Heart left ventricle (tissue), 16 donors: ENCODE measurements around the gene DOCK2. TPM values are rescaled to one million over a fixed set of nuclear protein-coding genes. Genes with fewer than 3 reads are reported as not detected.

ENCODE experiments used
- ATAC-seq, 4 donors: fragments of 200-7000 bp; cut with Tn5 transposase; one replicate each; pipeline ENCODE4 v1.9.1; 2020 to 2022; ENCODE audit warnings: moderate library complexity in 4 of 4, mild to moderate bottlenecking in 3 of 4, moderate number of reproducible peaks in 1 of 4
- DNase-seq, 5 donors: peaks; one replicate each; pipeline ENCODE4 v3.0.0-alpha.2; 2020
- H3K27ac ChIP-seq, 12 donors: fragments of 200-600 bp; sonication (generic) in 4 of 12; one replicate each; pipeline versions ENCODE4 v1.5.0 to v1.8.0; 2016 to 2022; ENCODE audit warnings: mild to moderate bottlenecking in 2 of 12
- H3K27me3 ChIP-seq, 9 donors: fragments of 200-600 bp; sonication (generic) in 2 of 9; one replicate each; pipeline versions ENCODE4 v1.5.1 to v1.8.0; 2016 to 2022; ENCODE audit warnings: mild to moderate bottlenecking in 3 of 9
- H3K36me3 ChIP-seq, 9 donors: fragments of 200-600 bp; sonication (generic) in 2 of 9; one replicate each; pipeline versions ENCODE4 v1.5.0 to v1.8.0; 2018 to 2022; ENCODE audit warnings: mild to moderate bottlenecking in 2 of 9
- H3K4me1 ChIP-seq, 12 donors: fragments of 200-600 bp; sonication (generic) in 4 of 12; one replicate each; pipeline versions ENCODE4 v1.5.0 to v1.8.0; 2016 to 2022; ENCODE audit warnings: mild to moderate bottlenecking in 3 of 12
- H3K4me3 ChIP-seq, 12 donors: fragments of 200-600 bp; sonication (generic) in 4 of 12; one replicate each; pipeline versions ENCODE4 v1.5.0 to v1.8.0; 2017 to 2022; ENCODE audit warnings: mild to moderate bottlenecking in 9 of 12, moderate library complexity in 4 of 12
- H3K9me3 ChIP-seq, 12 donors: fragments of 200-600 bp; sonication (generic) in 4 of 12; one replicate each; pipeline versions ENCODE4 v1.5.0 to v1.8.0; 2016 to 2022; ENCODE audit warnings: mild to moderate bottlenecking in 1 of 12
- CTCF ChIP-seq, 12 donors: fragments of 200-600 bp; sonication (generic) in 4 of 12; IDR thresholded peaks; one replicate each; pipeline versions ENCODE4 v1.5.0 to v1.8.0; 2018 to 2022; ENCODE audit warnings: antibody characterized with exemption in 12 of 12, mild to moderate bottlenecking in 5 of 12
- POLR2A ChIP-seq, 2 donors: fragments of 450-650 bp; IDR thresholded peaks; one replicate each; pipeline ENCODE4 v1.6.1; 2017; ENCODE audit warnings: antibody characterized with exemption in 2 of 2, mild to moderate bottlenecking in 2 of 2, moderate library complexity in 2 of 2
- WGBS, 4 donors: extraction: QIAGEN DNeasy Blood & Tissue Kit in 2 of 4; methylation state at CpG; one replicate each; pipeline versions ENCODE4 v1.1.5 to v1.1.7; 2013 to 2018; 5-methylcytosine and 5-hydroxymethylcytosine counted together
- intact Hi-C, 10 donors: fragments of 100-400 bp; cut with DNase I; formaldehyde crosslinking; loops; one replicate each; pipeline versions ENCODE4 v1.11.1 to v1.14.2; 2022
- polyA plus RNA-seq, 2 donors: library from polyadenylated mRNA; stranded (reverse); fragments of 200-250 nt; gene quantifications; one replicate each; pipeline ENCODE4 v1.2.3, GENCODE V29; 2013
- total RNA-seq, 9 donors: library from RNA; depleted of rRNA in 2 of 9; stranded (reverse); fragments of >200 nt in 2 of 9; fragmentation: NEBNext Ultra II Directional in 3 of 9; extraction: Animal tissue kit (Norgen Biotek cat#: 25700) in 3 of 9; gene quantifications; one replicate each; pipeline versions ENCODE4 v1.1.0 to v1.2.4, GENCODE V29; 2016 to 2023
- donor health status: ischemic (EF 13 %, LVEDD 7.1; RV severe dilation, severe dysfunction).
- donor health status: healthy with polysubstance abuse.
- donor health status: DM: no; HTN: yes; CAD: no.
- donor health status: DM: no; HTN: no; CAD: no.
- donor health status: ischemic (EF 25% LVEDD 6.9; RV normal size, moderate dysfunction).
- donor health status: ischemic (EF 25% LVEDD 5.7; RV mildly dilated, moderate dysfunction).
- donor health status: healthy.
- donor health status: DM: yes; HTN: yes; CAD: no.
- donor health status: ischemic (EF 35%, LVEDD 5.7; RV mildly dilated, moderate dysfunction).
- donor health status: nonischemic (EF 11% LVEDD 7.7; RV severe dilation, severe dysfunction).
- donor health status: DM: yes; HTN: yes; CAD: no.
- donor health status: PGD.
- donor health status: ischemic (EF 29% LVEDD 5.4; RV normal size, mild dysfunction).
- donor health status: nonischemic (EF 23%, LVEDD 6.1; RV moderate dilation, normal function).

The DOCK2 gene
- total and polyA plus RNA-seq, 11 donors: 0.80 to 59.5 (median 4.6) TPM

DNA sequence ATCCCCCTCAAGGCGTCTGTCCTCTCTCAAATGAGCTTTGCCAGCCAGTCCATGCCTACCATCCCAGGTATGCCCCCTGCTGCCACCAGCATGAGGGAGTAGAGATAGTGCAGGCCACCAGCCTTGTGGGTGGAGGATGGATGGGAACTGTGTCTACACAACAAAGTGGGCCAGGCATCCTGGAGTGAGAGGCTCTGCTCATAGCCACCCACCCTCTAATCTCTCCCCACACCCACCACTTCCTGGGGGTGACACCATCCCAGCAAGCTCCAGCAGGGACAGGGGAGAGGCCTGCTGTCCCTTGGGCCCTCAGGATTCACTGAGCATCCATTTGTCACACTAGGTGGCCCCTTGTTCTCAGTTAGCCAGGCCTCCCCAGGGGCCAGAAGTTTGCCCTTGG is 443.1 kb downstream of the DOCK2 start:
- no peaks in the 10 kb centered on the region for H3K4me1 ChIP-seq
- TF ChIP-seq CTCF (IDR thresholded peaks at IDR 0.05): no peak
- TF ChIP-seq POLR2A (IDR thresholded peaks at IDR 0.05): no peak

GRCh38 chr5:170080786-170081445 is 443.8 kb downstream of the DOCK2 start:
- DNase-seq: no peak
- 72 to 87% (median 75%) methylated on average over 8 of the region's 8 CpGs for WGBS, 4 donors
- ATAC-seq: no peak
- no peak overlapping the region for H3K27ac ChIP-seq
- no peak overlapping the region for H3K4me3 ChIP-seq
- no peaks in the 10 kb centered on the region for H3K9me3 ChIP-seq
- intact Hi-C loops: no loop called here
- no peaks in the 10 kb centered on the region for H3K4me1 ChIP-seq
- peaks cover 0 to 83% (median 0%) of the 10 kb centered on the region in 9 donors for H3K36me3 ChIP-seq
- TF ChIP-seq CTCF (IDR thresholded peaks at IDR 0.05) (no peak), POLR2A (IDR thresholded peaks at IDR 0.05) (no peak)
- H3K27me3 ChIP-seq: peaks cover 0 to 13% (median 0%) of the 10 kb centered on the region in 9 donors

More for the DNA sequence above, 443.1 kb downstream of the DOCK2 start:
- Histone ChIP-seq H3K36me3 (peaks cover 0 to 87% (median 0%) of the 10 kb centered on the region in 9 donors), H3K4me3 (no peak overlapping the region), H3K27ac (no peak overlapping the region), H3K27me3 (peaks cover 0 to 13% (median 0%) of the 10 kb centered on the region in 9 donors), H3K9me3 (no peaks in the 10 kb centered on the region)
- intact Hi-C loops: no loop called here
- 80 to 98% (median 90%) methylated on average over 1 of the region's 1 CpG for WGBS, 4 donors
- no peak for DNase-seq
- ATAC-seq: no peak

- H3K27me3 ChIP-seq: peaks cover 0 to 13% (median 0%) of the 10 kb centered on the region in 9 donors
- peaks cover 0 to 76% (median 0%) of the 10 kb centered on the region in 9 donors for H3K36me3 ChIP-seq
- DNase-seq: no peak
Observed at GRCh38 chr5:170081616-170082015, 444.5 kb downstream of the DOCK2 start.

GRCh38 chr5:170082701-170083100 is 445.6 kb downstream of the DOCK2 start:
- Histone ChIP-seq H3K4me1 (no peaks in the 10 kb centered on the region), H3K27me3 (peaks cover 0 to 13% (median 0%) of the 10 kb centered on the region in 9 donors), H3K9me3 (no peaks in the 10 kb centered on the region), H3K4me3 (no peak overlapping the region), H3K27ac (no peak overlapping the region), H3K36me3 (peaks cover 0 to 66% (median 0%) of the 10 kb centered on the region in 9 donors)
- ATAC-seq (no peak), DNase-seq (no peak)
- TF ChIP-seq POLR2A (IDR thresholded peaks at IDR 0.05): no peak
- TF ChIP-seq CTCF (IDR thresholded peaks at IDR 0.05): no peak
- intact Hi-C loops: no loop called here
- WGBS, 4 donors: 86 to 93% (median 88%) methylated on average over 7 of the region's 7 CpGs

More at GRCh38 chr5:170081616-170082015, 444.5 kb downstream of the DOCK2 start:
- H3K4me1 ChIP-seq: no peaks in the 10 kb centered on the region
- ATAC-seq: no peak
- H3K27ac ChIP-seq: no peak overlapping the region
- intact Hi-C loops: no loop called here
- no peaks in the 10 kb centered on the region for H3K9me3 ChIP-seq
- TF ChIP-seq CTCF (IDR thresholded peaks at IDR 0.05) (no peak), POLR2A (IDR thresholded peaks at IDR 0.05) (no peak)
- 88 to 92% (median 89%) methylated on average over 4 of the region's 4 CpGs for WGBS, 4 donors
- no peak overlapping the region for H3K4me3 ChIP-seq
